ENCODE data around the gene SCN4A.

GRCh38 chr17:63930951-63931575 lies 41.7 kb downstream of the SCN4A start:
- TF ChIP-seq CTCF (conservative IDR thresholded peaks at IDR 0.05) (no peak), EZH2 (IDR thresholded peaks at IDR 0.05; ENCODE audit: low read depth) (no peak)

All from PC-9 (cell line).